Upper lobe of left lung (tissue), 6 donors: Measurements from ENCODE around the gene KIF26B. TPM values are rescaled to one million over a fixed set of nuclear protein-coding genes. Genes with fewer than 3 reads are reported as not detected.
A peak's percentile ranks its signal among the peaks of the same experiment; 100 is the strongest.
"Not testable (repeated sequence)": the region's sequence is repeated elsewhere in the genome, so short reads cannot be mapped to it uniquely, and the experiment has no call there.

Experiments
- ATAC-seq, 2 donors: fragments of 200-7000 bp; cut with Tn5 transposase; one replicate each; pipeline ENCODE4 v1.9.1; 2022; ENCODE audit warnings: mild to moderate bottlenecking in 2 of 2, moderate library complexity in 2 of 2; ENCODE audit not compliant: low FRiP score in 2 of 2
- DNase-seq, 2 donors: peaks; one replicate each; pipeline ENCODE4 v3.0.0-alpha.2; 2019 to 2020
- H3K27ac ChIP-seq, 4 donors: fragments of 200-600 bp; sonication (generic); one replicate each; pipeline ENCODE4 v1.5.1; 2016 to 2019
- H3K27me3 ChIP-seq, 4 donors: fragments of 200-600 bp; sonication (generic); one replicate each; pipeline ENCODE4 v1.5.1; 2017 to 2019
- H3K36me3 ChIP-seq, 4 donors: fragments of 200-600 bp; sonication (generic); one replicate each; pipeline ENCODE4 v1.5.1; 2016 to 2019
- H3K4me1 ChIP-seq, 4 donors: fragments of 200-600 bp; sonication (generic); one replicate each; pipeline ENCODE4 v1.5.1; 2018 to 2019
- H3K4me3 ChIP-seq, 4 donors: fragments of 200-600 bp; sonication (generic); one replicate each; pipeline ENCODE4 v1.5.1; 2017 to 2019; ENCODE audit warnings: mild to moderate bottlenecking in 2 of 4, moderate library complexity in 1 of 4
- H3K9me3 ChIP-seq, 4 donors: fragments of 200-600 bp; sonication (generic); one replicate each; pipeline ENCODE4 v1.5.1; 2018 to 2019
- CTCF ChIP-seq, 6 experiments: fragments of 450-650 bp in 4 of 6; fragments of 200-600 bp in 2 of 6; sonication (generic) in 2 of 6; IDR thresholded peaks; one replicate each; pipeline ENCODE4 v1.5.1; 2016 to 2019; ENCODE audit warnings: antibody characterized with exemption in 6 of 6
- EP300 ChIP-seq, 4 donors: sonication (generic); formaldehyde crosslinking; IDR thresholded peaks; one replicate each; pipeline ENCODE4 v1.5.1; 2017; ENCODE audit warnings: antibody characterized with exemption in 4 of 4, control low read depth in 2 of 4
- POLR2A ChIP-seq, 4 donors: fragments of 450-650 bp; IDR thresholded peaks; one replicate each; pipeline ENCODE4 v1.5.1; 2016 to 2017; ENCODE audit warnings: antibody characterized with exemption in 4 of 4, mild to moderate bottlenecking in 2 of 4
- POLR2AphosphoS5 ChIP-seq, 2 donors: sonication (generic); formaldehyde crosslinking; IDR thresholded peaks; one replicate each; pipeline ENCODE4 v1.5.1; 2017; ENCODE audit warnings: antibody characterized with exemption in 2 of 2
- WGBS, 2 donors: methylation state at CpG; one replicate each; pipeline ENCODE4 v1.1.5; 2017 to 2018; 5-methylcytosine and 5-hydroxymethylcytosine counted together
- total RNA-seq, 6 donors: library from RNA; depleted of rRNA in 4 of 6; stranded (reverse); fragments of >200 nt in 4 of 6; gene quantifications; one replicate each; pipeline versions ENCODE4 v1.1.0 to v1.2.1, GENCODE V29; 2016 to 2021
- donor health status: DM: no; HTN: no; CAD: no; lungs with moderate emphysema.
- donor health status: DM: no; HTN: yes; CAD: no; lungs with severe emphysema.

KIF26B gene
- total RNA-seq, 6 donors from 2014 or later: 1.2 to 4.3 (median 2.1) TPM

- Histone ChIP-seq H3K4me3 (no peak overlapping the region), H3K27ac (no peak overlapping the region), H3K36me3 (no peaks in the 10 kb centered on the region), H3K27me3 (no peaks in the 10 kb centered on the region), H3K4me1 (no peaks in the 10 kb centered on the region), H3K9me3 (no peaks in the 10 kb centered on the region)
- TF ChIP-seq POLR2AphosphoS5 (IDR thresholded peaks at IDR 0.05) (no peak), EP300 (IDR thresholded peaks at IDR 0.05) (no peak), CTCF (IDR thresholded peaks at IDR 0.05) (no peak)
- ATAC-seq: no peak
- DNase-seq: no peak
- WGBS, 2 donors: 39 to 51% methylated on average over 19 of the region's 19 CpGs
These were observed 25.2 kb upstream of the KIF26B start for GRCh38 chr1:245129319-245130240.

- not testable (repeated sequence) for H3K27ac ChIP-seq, ATAC-seq, H3K27me3 ChIP-seq, H3K4me1 ChIP-seq, H3K4me3 ChIP-seq, DNase-seq, H3K36me3 ChIP-seq, H3K9me3 ChIP-seq
- 52 to 70% methylated on average over 16 of the region's 16 CpGs for WGBS, 2 donors
These were observed 24.3 kb upstream of the KIF26B start for GRCh38 chr1:245130281-245131025.

GRCh38 chr1:245131026-245131393, 23.8 kb upstream of the KIF26B start:
- TF ChIP-seq CTCF (IDR thresholded peaks at IDR 0.05): no peak
- no peak for TF ChIP-seq EP300 (IDR thresholded peaks at IDR 0.05)
- no peak for TF ChIP-seq POLR2AphosphoS5 (IDR thresholded peaks at IDR 0.05)
- TF ChIP-seq POLR2A (IDR thresholded peaks at IDR 0.05): no peak
- 52% methylated on average over 9 of the region's 9 CpGs for WGBS, 2 donors
- Histone ChIP-seq H3K27ac (no peak overlapping the region), H3K9me3 (no peaks in the 10 kb centered on the region), H3K27me3 (no peaks in the 10 kb centered on the region), H3K4me3 (no peak overlapping the region), H3K4me1 (no peaks in the 10 kb centered on the region), H3K36me3 (no peaks in the 10 kb centered on the region)
- no peak for DNase-seq
- ATAC-seq: no peak

GRCh38 chr1:245132771-245133170, 22.0 kb upstream of the KIF26B start:
- Histone ChIP-seq H3K4me3 (no peak overlapping the region), H3K9me3 (no peaks in the 10 kb centered on the region), H3K36me3 (no peaks in the 10 kb centered on the region), H3K27me3 (no peaks in the 10 kb centered on the region), H3K27ac (no peak overlapping the region), H3K4me1 (no peaks in the 10 kb centered on the region)
- no peak for ATAC-seq
- WGBS, 2 donors: 69 to 84% methylated on average over 11 of the region's 11 CpGs
- no peak for DNase-seq
- TF ChIP-seq POLR2A (IDR thresholded peaks at IDR 0.05) (no peak), CTCF (IDR thresholded peaks at IDR 0.05) (no peak), EP300 (IDR thresholded peaks at IDR 0.05) (no peak), POLR2AphosphoS5 (IDR thresholded peaks at IDR 0.05) (no peak)

GRCh38 chr1:245133995-245134715, 20.6 kb upstream of the KIF26B start:
- TF ChIP-seq POLR2AphosphoS5 (IDR thresholded peaks at IDR 0.05) (no peak), CTCF (IDR thresholded peaks at IDR 0.05) (no peak), POLR2A (IDR thresholded peaks at IDR 0.05) (no peak), EP300 (IDR thresholded peaks at IDR 0.05) (no peak)
- no peaks in the 10 kb centered on the region for H3K27me3 ChIP-seq
- no peaks in the 10 kb centered on the region for H3K36me3 ChIP-seq
- DNase-seq (peak in 1 of 2 donors; percentile 52), ATAC-seq (no peak)
- H3K27ac ChIP-seq: no peak overlapping the region
- H3K9me3 ChIP-seq: no peaks in the 10 kb centered on the region
- H3K4me3 ChIP-seq: no peak overlapping the region
- 88 to 93% methylated on average over 16 to 17 of the region's 17 CpGs for WGBS, 2 donors
- H3K4me1 ChIP-seq: no peaks in the 10 kb centered on the region
